SK-N-SH treated with all-trans-retinoic acid at 6 μM for 48 hours (cell line): ENCODE results near the gene KCTD20.

ENCODE experiments used
- ATAC-seq: fragments of 200-7000 bp; cut with Tn5 transposase; 3 replicates; pipeline ENCODE4 v1.9.1; 2020; ENCODE audit warnings: mild to moderate bottlenecking, moderate library complexity
- ARNTL ChIP-seq: fragments of 450-650 bp; formaldehyde crosslinking; IDR thresholded peaks from 2 replicates; pipeline ENCODE4 v1.5.0; 2020; ENCODE audit warnings: low read depth, mild to moderate bottlenecking, moderate library complexity, borderline replicate concordance
- BACH2 ChIP-seq: fragments of 250-450 bp; sonication (Bioruptor Pico); IDR thresholded peaks from 2 replicates; pipeline ENCODE4 v1.9.0; 2021; ENCODE audit warnings: mild to moderate bottlenecking, borderline replicate concordance
- CSDC2 ChIP-seq: fragments of 250-450 bp; sonication (Bioruptor Pico); IDR thresholded peaks from 2 replicates; pipeline ENCODE4 v1.5.0; 2020; ENCODE audit warnings: mild to moderate bottlenecking, moderate library complexity
- CSRNP3 ChIP-seq: fragments of 250-450 bp; sonication (Bioruptor Pico); IDR thresholded peaks from 2 replicates; pipeline ENCODE4 v1.5.1; 2021; ENCODE audit warnings: mild to moderate bottlenecking, moderate library complexity
- ESRRG ChIP-seq: fragments of 250-450 bp; sonication (Bioruptor Pico); IDR thresholded peaks from 2 replicates; pipeline ENCODE4 v1.6.1; 2021; ENCODE audit warnings: mild to moderate bottlenecking
- GLIS3 ChIP-seq: fragments of 250-450 bp; sonication (Bioruptor Pico); IDR thresholded peaks from 2 replicates; pipeline ENCODE4 v1.5.0; 2020; ENCODE audit warnings: mild to moderate bottlenecking, moderate library complexity
- ISL1 ChIP-seq: fragments of 250-450 bp; sonication (Bioruptor Pico); IDR thresholded peaks from 2 replicates; pipeline ENCODE4 v2.1.2; 2022; ENCODE audit warnings: mild to moderate bottlenecking, moderate library complexity
- OSR1 ChIP-seq: fragments of 250-450 bp; sonication (Bioruptor Pico); IDR thresholded peaks from 2 replicates; pipeline ENCODE4 v1.8.0; 2022; ENCODE audit warnings: moderate library complexity, mild to moderate bottlenecking, inconsistent platforms
- PATZ1 ChIP-seq: fragments of 250-450 bp; sonication (Bioruptor Pico); IDR thresholded peaks from 2 replicates; pipeline ENCODE4 v1.8.0; 2020; ENCODE audit warnings: mild to moderate bottlenecking, moderate library complexity, borderline replicate concordance
- POU6F1 ChIP-seq: fragments of 250-450 bp; sonication (Bioruptor Pico); IDR thresholded peaks from 2 replicates; pipeline ENCODE4 v1.8.0; 2021; ENCODE audit warnings: low read depth, mild to moderate bottlenecking, moderate library complexity, borderline replicate concordance
- PPARA ChIP-seq: fragments of 250-450 bp; sonication (Bioruptor Pico); IDR thresholded peaks from 2 replicates; pipeline ENCODE4 v1.5.0; 2020; ENCODE audit warnings: mild to moderate bottlenecking, borderline replicate concordance
- RARB ChIP-seq: fragments of 250-450 bp; sonication (Bioruptor Pico); IDR thresholded peaks from 2 replicates; pipeline ENCODE4 v1.8.0; 2021; ENCODE audit warnings: mild to moderate bottlenecking, moderate library complexity
- SNAI2 ChIP-seq: fragments of 250-450 bp; sonication (Bioruptor Pico); IDR thresholded peaks from 2 replicates; pipeline ENCODE4 v1.5.0; 2020; ENCODE audit warnings: mild to moderate bottlenecking, moderate library complexity
- TCF4 ChIP-seq: fragments of 250-450 bp; sonication (Bioruptor Pico); IDR thresholded peaks from 2 replicates; pipeline ENCODE4 v1.8.0; 2021; ENCODE audit warnings: mild to moderate bottlenecking, moderate library complexity, borderline replicate concordance
- TOX ChIP-seq: fragments of 250-450 bp; sonication (Bioruptor Pico); IDR thresholded peaks from 2 replicates; pipeline ENCODE4 v1.8.0; 2021; ENCODE audit warnings: mild to moderate bottlenecking, moderate library complexity, borderline replicate concordance
- TSHZ2 ChIP-seq: fragments of 250-450 bp; sonication (Bioruptor Pico); IDR thresholded peaks from 2 replicates; pipeline ENCODE4 v1.5.0; 2020; ENCODE audit warnings: mild to moderate bottlenecking, moderate library complexity
- ZC3H10 ChIP-seq: fragments of 250-450 bp; sonication (Bioruptor Pico); IDR thresholded peaks from 2 replicates; pipeline ENCODE4 v1.5.1; 2021; ENCODE audit warnings: mild to moderate bottlenecking, moderate library complexity
- ZFP3 ChIP-seq: fragments of 250-450 bp; sonication (Bioruptor Pico); IDR thresholded peaks from 2 replicates; pipeline ENCODE4 v1.5.0; 2020; ENCODE audit warnings: mild to moderate bottlenecking, moderate library complexity
- ZFP30 ChIP-seq: fragments of 450-650 bp; formaldehyde crosslinking; IDR thresholded peaks from 2 replicates; pipeline ENCODE4 v1.5.0; 2022; ENCODE audit warnings: mild to moderate bottlenecking, moderate library complexity
- ZNF565 ChIP-seq: fragments of 450-650 bp; formaldehyde crosslinking; conservative IDR thresholded peaks from 2 replicates; pipeline ENCODE4 v1.5.0; 2020; ENCODE audit warnings: low read depth, mild to moderate bottlenecking, moderate library complexity
- ZNF70 ChIP-seq: fragments of 450-650 bp; formaldehyde crosslinking; IDR thresholded peaks from 2 replicates; pipeline ENCODE4 v1.5.0; 2020; ENCODE audit warnings: mild to moderate bottlenecking, moderate library complexity
- ZNF8 ChIP-seq: fragments of 450-650 bp; formaldehyde crosslinking; IDR thresholded peaks from 2 replicates; pipeline ENCODE4 v1.5.0; 2020; ENCODE audit warnings: mild to moderate bottlenecking, moderate library complexity

Gene KCTD20

DNA sequence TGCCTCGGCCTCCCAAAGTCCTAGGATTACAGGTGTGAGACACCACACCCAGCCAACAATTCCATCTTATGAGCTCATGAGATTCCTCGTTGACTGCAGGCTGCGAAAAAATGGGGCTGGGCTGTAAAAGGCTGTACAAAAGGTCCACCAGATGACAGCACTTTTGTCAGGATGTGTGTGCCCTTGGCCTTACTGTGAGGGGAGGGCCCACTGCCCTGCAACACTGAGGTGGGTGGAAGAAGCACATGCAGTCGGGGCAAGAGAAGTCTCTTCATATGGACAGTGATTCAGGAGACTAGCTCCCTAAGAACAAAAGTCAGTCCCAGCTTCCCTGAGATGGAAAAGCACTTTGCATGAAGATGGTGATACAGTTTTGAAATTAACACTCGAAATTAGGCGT, 50.5 kb downstream of the KCTD20 start:
- no peak for ATAC-seq

GRCh38 chr6:36493859-36494258, 51.1 kb downstream of the KCTD20 start:
- TF ChIP-seq ISL1 (CRISPR knock-in tag), result no peak
- no peak for TF ChIP-seq TSHZ2 (CRISPR knock-in tag)
- no peak for TF ChIP-seq CSDC2 (CRISPR knock-in tag)
- no peak for TF ChIP-seq OSR1
- TF ChIP-seq ZFP30 (CRISPR knock-in tag), result no peak
- no peak for TF ChIP-seq ESRRG (CRISPR knock-in tag)
- no peak for TF ChIP-seq ZNF70
- no peak for TF ChIP-seq TCF4
- no peak for TF ChIP-seq ZNF565
- TF ChIP-seq POU6F1, result no peak
- no peak for TF ChIP-seq GLIS3
- no peak for TF ChIP-seq ZFP3 (CRISPR knock-in tag)
- no peak for TF ChIP-seq PPARA
- TF ChIP-seq TOX (CRISPR knock-in tag), result no peak
- no peak for TF ChIP-seq SNAI2 (CRISPR knock-in tag)
- ATAC-seq, result no peak

More for the DNA sequence above, 50.5 kb downstream of the KCTD20 start:
- no peak for TF ChIP-seq ZNF70

- ATAC-seq, result no peak
- TF ChIP-seq ZNF565 (no peak), ZC3H10 (CRISPR knock-in tag) (no peak), POU6F1 (no peak), ZNF8 (CRISPR knock-in tag) (no peak), CSDC2 (CRISPR knock-in tag) (no peak), ISL1 (CRISPR knock-in tag) (no peak), ESRRG (CRISPR knock-in tag) (no peak), CSRNP3 (CRISPR knock-in tag) (no peak), ZFP30 (CRISPR knock-in tag) (no peak), TCF4 (no peak), RARB (no peak), ARNTL (no peak), PATZ1 (no peak), ZFP3 (CRISPR knock-in tag) (no peak), TOX (CRISPR knock-in tag) (no peak), OSR1 (no peak), ZNF70 (no peak), GLIS3 (no peak)
- TF ChIP-seq, all 23 proteins: peak for 0
Measured at GRCh38 chr6:36495086-36495485, 52.3 kb downstream of the KCTD20 start.

- no peak for ATAC-seq
- TF ChIP-seq PATZ1, result no peak
- TF ChIP-seq ESRRG (CRISPR knock-in tag), result no peak
- TF ChIP-seq BACH2, result no peak
- TF ChIP-seq CSRNP3 (CRISPR knock-in tag), result no peak
- TF ChIP-seq PPARA, result no peak
Measured at GRCh38 chr6:36499918-36500317, 57.1 kb downstream of the KCTD20 start.
